Natural killer cell (primary cell): ENCODE measurements around the gene PARD3B. TPM values are rescaled to one million over a fixed set of nuclear protein-coding genes. Genes with fewer than 3 reads are reported as not detected.

Experiments
- ATAC-seq, 3 donors: fragments of 150-1000 bp in 2 of 3; fragments of 200-7000 bp in 1 of 3; cut with Tn5 transposase; 1 replicate in 1 of 3; 2 replicates in 2 of 3; pipeline ENCODE4 v1.10.0; 2021; ENCODE audit warnings: mild to moderate bottlenecking in 2 of 3, moderate library complexity in 2 of 3
- DNase-seq, 2 donors: peaks; one replicate each; pipeline versions ENCODE4 v3.0.0 to v3.0.0-alpha.2; 2013 to 2021; ENCODE audit warnings: mixed read lengths in 1 of 2
- H3K27ac ChIP-seq: one replicate; pipeline ENCODE4 v1.5.1; 2013; ENCODE audit warnings: mild to moderate bottlenecking, low read length
- H3K27me3 ChIP-seq: one replicate; pipeline ENCODE4 v1.6.1; 2013; ENCODE audit warnings: low read length; ENCODE audit not compliant: control insufficient read depth, insufficient read depth
- H3K36me3 ChIP-seq: one replicate; pipeline ENCODE4 v1.6.1; 2013; ENCODE audit warnings: low read length; ENCODE audit not compliant: control insufficient read depth, insufficient read depth
- H3K4me1 ChIP-seq: one replicate; pipeline ENCODE4 v1.6.1; 2013; ENCODE audit warnings: low read length; ENCODE audit not compliant: control insufficient read depth, insufficient read depth
- H3K4me3 ChIP-seq: one replicate; pipeline ENCODE4 v1.5.1; 2013; ENCODE audit warnings: low read length
- H3K9me3 ChIP-seq: one replicate; pipeline ENCODE4 v1.6.1; 2013; ENCODE audit warnings: low read length; ENCODE audit not compliant: control insufficient read depth, insufficient read depth
- H3K27ac Mint-ChIP-seq, 2 donors: one replicate each; pipeline ENCODE4 v1.8.0; 2022; ENCODE audit warnings: mild to moderate bottlenecking in 2 of 2, mixed read lengths in 2 of 2, moderate library complexity in 1 of 2
- H3K27me3 Mint-ChIP-seq, 2 donors: one replicate each; pipeline ENCODE4 v1.8.0; 2022; ENCODE audit warnings: low read depth in 2 of 2, mixed read lengths in 2 of 2
- H3K36me3 Mint-ChIP-seq: one replicate; pipeline ENCODE4 v1.8.0; 2022; ENCODE audit warnings: mixed read lengths
- H3K4me1 Mint-ChIP-seq, 2 donors: one replicate each; pipeline ENCODE4 v1.8.0; 2022; ENCODE audit warnings: mixed read lengths in 2 of 2
- H3K4me3 Mint-ChIP-seq: one replicate; pipeline ENCODE4 v1.8.0; 2022; ENCODE audit warnings: mild to moderate bottlenecking, moderate library complexity, mixed read lengths
- H3K9me3 Mint-ChIP-seq, 2 donors: one replicate each; pipeline ENCODE4 v1.8.0; 2022; ENCODE audit warnings: mixed read lengths in 2 of 2
- WGBS: methylation state at CpG from one replicate; pipeline ENCODE4 v1.1.7; 2013; ENCODE audit warnings: missing lambda C conversion rate; ENCODE audit not compliant: insufficient coverage; 5-methylcytosine and 5-hydroxymethylcytosine counted together
- intact Hi-C: fragments of 100-400 bp; cut with micrococcal nuclease; formaldehyde crosslinking; loops from one replicate; pipeline ENCODE4 v1.14.2; 2022
- total RNA-seq, 4 donors: library from RNA; stranded (reverse); fragments of 120-200 nt in 1 of 4; gene quantifications; one replicate each; pipeline versions ENCODE4 v1.2.3 to v1.2.4, GENCODE V29; 2013 to 2022
- TF ChIP-seq, protein P1 (sequence below): fragments of 200-600 bp; IDR thresholded peaks from one replicate; pipeline ENCODE4 v1.8.0; 2022; ENCODE audit warnings: antibody characterized with exemption

PARD3B gene
- total RNA-seq, 3 donors from 2014 or later (not counting 1 experiment from before 2014, with no cell fraction given): 0.13 to 0.45 TPM; not detected in 1

GRCh38 chr2:204686406-204686805, 141.1 kb downstream of the PARD3B start:
- no peak for DNase-seq
- Histone ChIP-seq H3K4me1 (no peaks in the 10 kb centered on the region), H3K27ac (no peak overlapping the region), H3K27me3 (no peaks in the 10 kb centered on the region), H3K36me3 (no peaks in the 10 kb centered on the region), H3K4me3 (no peak overlapping the region), H3K9me3 (no peaks in the 10 kb centered on the region)
- TF ChIP-seq, protein P1, sequence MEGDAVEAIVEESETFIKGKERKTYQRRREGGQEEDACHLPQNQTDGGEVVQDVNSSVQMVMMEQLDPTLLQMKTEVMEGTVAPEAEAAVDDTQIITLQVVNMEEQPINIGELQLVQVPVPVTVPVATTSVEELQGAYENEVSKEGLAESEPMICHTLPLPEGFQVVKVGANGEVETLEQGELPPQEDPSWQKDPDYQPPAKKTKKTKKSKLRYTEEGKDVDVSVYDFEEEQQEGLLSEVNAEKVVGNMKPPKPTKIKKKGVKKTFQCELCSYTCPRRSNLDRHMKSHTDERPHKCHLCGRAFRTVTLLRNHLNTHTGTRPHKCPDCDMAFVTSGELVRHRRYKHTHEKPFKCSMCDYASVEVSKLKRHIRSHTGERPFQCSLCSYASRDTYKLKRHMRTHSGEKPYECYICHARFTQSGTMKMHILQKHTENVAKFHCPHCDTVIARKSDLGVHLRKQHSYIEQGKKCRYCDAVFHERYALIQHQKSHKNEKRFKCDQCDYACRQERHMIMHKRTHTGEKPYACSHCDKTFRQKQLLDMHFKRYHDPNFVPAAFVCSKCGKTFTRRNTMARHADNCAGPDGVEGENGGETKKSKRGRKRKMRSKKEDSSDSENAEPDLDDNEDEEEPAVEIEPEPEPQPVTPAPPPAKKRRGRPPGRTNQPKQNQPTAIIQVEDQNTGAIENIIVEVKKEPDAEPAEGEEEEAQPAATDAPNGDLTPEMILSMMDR: no peak
- H3K4me3 Mint-ChIP-seq: no peak overlapping the region
- 92% methylated on average over 3 of the region's 3 CpGs for WGBS
- intact Hi-C loops: no loop called here
- no peaks in the 10 kb centered on the region for H3K36me3 Mint-ChIP-seq
- no peaks in the 10 kb centered on the region for H3K4me1 Mint-ChIP-seq
- H3K9me3 Mint-ChIP-seq: no peaks in the 10 kb centered on the region
- no peaks in the 10 kb centered on the region for H3K27me3 Mint-ChIP-seq
- no peak overlapping the region for H3K27ac Mint-ChIP-seq
- ATAC-seq: no peak

GRCh38 chr2:204687776-204688175, 142.5 kb downstream of the PARD3B start:
- Mint-ChIP-seq H3K9me3 (no peaks in the 10 kb centered on the region), H3K4me1 (no peaks in the 10 kb centered on the region), H3K4me3 (no peak overlapping the region), H3K27ac (no peak overlapping the region), H3K36me3 (no peaks in the 10 kb centered on the region), H3K27me3 (no peaks in the 10 kb centered on the region)
- 89% methylated on average over 1 of the region's 2 CpGs for WGBS
- no peak overlapping the region for H3K4me3 ChIP-seq
- no peaks in the 10 kb centered on the region for H3K27me3 ChIP-seq
- intact Hi-C loops: no loop called here
- H3K4me1 ChIP-seq: no peaks in the 10 kb centered on the region
- H3K27ac ChIP-seq: no peak overlapping the region
- ATAC-seq (no peak), DNase-seq (no peak)
- TF ChIP-seq, protein P1: no peak
- no peaks in the 10 kb centered on the region for H3K9me3 ChIP-seq
- H3K36me3 ChIP-seq: no peaks in the 10 kb centered on the region

GRCh38 chr2:204691911-204692510, 146.7 kb downstream of the PARD3B start:
- no peak overlapping the region for H3K4me3 Mint-ChIP-seq
- H3K27ac ChIP-seq: no peak overlapping the region
- peak in 1 of 3 donors; percentile 40 for ATAC-seq
- H3K36me3 ChIP-seq: no peaks in the 10 kb centered on the region
- no peaks in the 10 kb centered on the region for H3K4me1 Mint-ChIP-seq
- no peaks in the 10 kb centered on the region for H3K4me1 ChIP-seq
- no peaks in the 10 kb centered on the region for H3K27me3 ChIP-seq
- no peak overlapping the region for H3K4me3 ChIP-seq
- intact Hi-C loops: no loop called here
- TF ChIP-seq, protein P1: peak; percentile 9
- no peak overlapping the region for H3K27ac Mint-ChIP-seq
- H3K9me3 ChIP-seq: no peaks in the 10 kb centered on the region
- WGBS: 75% methylated on average over 2 of the region's 2 CpGs
- no peaks in the 10 kb centered on the region for H3K9me3 Mint-ChIP-seq
- DNase-seq: peak in 1 of 2 donors; percentile 55
- H3K27me3 Mint-ChIP-seq: no peaks in the 10 kb centered on the region
- H3K36me3 Mint-ChIP-seq: no peaks in the 10 kb centered on the region

- no peaks in the 10 kb centered on the region for H3K27me3 ChIP-seq
- no peak for DNase-seq
- Mint-ChIP-seq H3K9me3 (no peaks in the 10 kb centered on the region), H3K27ac (no peak overlapping the region), H3K4me3 (no peak overlapping the region), H3K27me3 (no peaks in the 10 kb centered on the region), H3K36me3 (no peaks in the 10 kb centered on the region), H3K4me1 (no peaks in the 10 kb centered on the region)
- TF ChIP-seq, protein P1: no peak
- no peaks in the 10 kb centered on the region for H3K36me3 ChIP-seq
- no peaks in the 10 kb centered on the region for H3K4me1 ChIP-seq
- H3K4me3 ChIP-seq: no peak overlapping the region
- WGBS: 56% methylated on average over 2 of the region's 2 CpGs
- intact Hi-C loops: no loop called here
- H3K9me3 ChIP-seq: no peaks in the 10 kb centered on the region
- H3K27ac ChIP-seq: no peak overlapping the region
- ATAC-seq: no peak
Observed at GRCh38 chr2:204692790-204693189, 147.5 kb downstream of the PARD3B start.
